PC-9 (cell line): ENCODE measurements around the gene FBN1. TPM values are rescaled to one million over a fixed set of nuclear protein-coding genes. Genes with fewer than 3 reads are reported as not detected.

Source experiments
- BruUV-seq: library from RNA; stranded (reverse); fragments of 400-500 nt; replicated peaks from 2 replicates; lab custom pipeline; 2021; lab: Mats Ljungman, UMichigan
- CTCF ChIA-PET: fragments of 300-600 bp; sonication (Branson Sonifier 250); formaldehyde crosslinking; loops from one replicate; lab custom pipeline; 2022; ENCODE audit warnings: antibody characterized with exemption; lab: Charles Lee
- POLR2A ChIA-PET: fragments of 300-600 bp; sonication (Branson Sonifier 250); formaldehyde crosslinking; loops from one replicate; lab custom pipeline; 2022; ENCODE audit warnings: antibody characterized with exemption; ENCODE audit not compliant: unreplicated experiment; lab: Charles Lee
- DNase-seq, 2 experiments: peaks; one replicate each; pipeline versions ENCODE4 v3.0.0 to v3.0.0-alpha.2; 2015 to 2022; ENCODE audit warnings: mixed read lengths in 1 of 2
- H2AFZ ChIP-seq: fragments of 200-600 bp; sonication (generic); 2 replicates; pipeline ENCODE4 v1.8.1; 2017; ENCODE audit warnings: antibody characterized with exemption
- H3F3A ChIP-seq: fragments of 200-600 bp; sonication (generic); 2 replicates; pipeline ENCODE4 v1.8.1; 2017; ENCODE audit warnings: antibody characterized with exemption, mild to moderate bottlenecking, low read depth; ENCODE audit not compliant: insufficient read depth
- H3K27ac ChIP-seq: fragments of 200-600 bp; sonication (generic); 2 replicates; pipeline ENCODE4 v1.6.1; 2016; ENCODE audit warnings: mixed run types
- H3K27me3 ChIP-seq: fragments of 200-600 bp; sonication (generic); 2 replicates; pipeline ENCODE4 v1.6.1; 2016; ENCODE audit warnings: low read depth, mixed run types; ENCODE audit not compliant: insufficient read depth
- H3K36me3 ChIP-seq: fragments of 200-600 bp; sonication (generic); 2 replicates; pipeline ENCODE4 v1.6.1; 2016; ENCODE audit warnings: low read depth, mixed run types
- H3K4me1 ChIP-seq: fragments of 200-600 bp; sonication (generic); replicated peaks from 2 replicates; pipeline ENCODE4 v1.6.1; 2016; ENCODE audit warnings: mixed run types; ENCODE audit not compliant: insufficient read depth
- H3K4me2 ChIP-seq: fragments of 200-600 bp; sonication (generic); 2 replicates; pipeline ENCODE4 v1.6.1; 2017; ENCODE audit warnings: mixed run types
- H3K4me3 ChIP-seq: fragments of 200-600 bp; sonication (generic); 2 replicates; pipeline ENCODE4 v1.6.1; 2016; ENCODE audit warnings: mixed run types
- H3K79me2 ChIP-seq: fragments of 200-600 bp; sonication (generic); 2 replicates; pipeline ENCODE4 v1.6.1; 2017; ENCODE audit warnings: low read depth, mixed run types
- H3K9me2 ChIP-seq: fragments of 200-600 bp; sonication (generic); 2 replicates; pipeline ENCODE4 v1.8.1; 2017; ENCODE audit warnings: mild to moderate bottlenecking; ENCODE audit not compliant: insufficient read depth
- H3K9me3 ChIP-seq: fragments of 200-600 bp; sonication (generic); 2 replicates; pipeline ENCODE4 v1.8.1; 2016; ENCODE audit warnings: low read depth; ENCODE audit not compliant: insufficient read depth
- H4K20me1 ChIP-seq: fragments of 200-600 bp; sonication (generic); 2 replicates; pipeline ENCODE4 v1.8.1; 2017; ENCODE audit not compliant: insufficient read depth
- EZH2 ChIP-seq: fragments of 200-600 bp; sonication (generic); IDR thresholded peaks from 2 replicates; pipeline ENCODE4 v1.8.0; 2017; ENCODE audit warnings: antibody characterized with exemption, low read depth
- intact Hi-C: fragments of 100-400 bp; cut with micrococcal nuclease; formaldehyde crosslinking; loops from one replicate; pipeline ENCODE4 v1.10.0; 2022; ENCODE audit not compliant: unreplicated experiment
- total RNA-seq: library from RNA; stranded (reverse); gene quantifications from 2 replicates; pipeline ENCODE4 v1.2.3, GENCODE V29; 2021
- TF ChIP-seq, protein P1 (sequence below): fragments of 200-600 bp; sonication (generic); conservative IDR thresholded peaks from 2 replicates; pipeline ENCODE4 v1.6.1; 2017; ENCODE audit warnings: mixed run types, antibody characterized with exemption, mild to moderate bottlenecking, moderate library complexity

Gene FBN1
- total RNA-seq, 1 experiment from 2014 or later = 1.3 TPM

- Histone ChIP-seq H3K79me2 (no peaks in the 10 kb centered on the region), H3K4me1 (no peaks in the 10 kb centered on the region), H3K27me3 (no peaks in the 10 kb centered on the region), H2AFZ (no peak overlapping the region), H3K9me3 (no peaks in the 10 kb centered on the region), H3F3A (no peaks in the 10 kb centered on the region), H3K4me3 (no peak overlapping the region), H3K27ac (no peak overlapping the region), H3K9me2 (no peaks in the 10 kb centered on the region), H4K20me1 (no peaks in the 10 kb centered on the region), H3K36me3 (no peaks in the 10 kb centered on the region), H3K4me2 (no peak overlapping the region)
- intact Hi-C loops = no loop called here
- TF ChIP-seq, protein P1, sequence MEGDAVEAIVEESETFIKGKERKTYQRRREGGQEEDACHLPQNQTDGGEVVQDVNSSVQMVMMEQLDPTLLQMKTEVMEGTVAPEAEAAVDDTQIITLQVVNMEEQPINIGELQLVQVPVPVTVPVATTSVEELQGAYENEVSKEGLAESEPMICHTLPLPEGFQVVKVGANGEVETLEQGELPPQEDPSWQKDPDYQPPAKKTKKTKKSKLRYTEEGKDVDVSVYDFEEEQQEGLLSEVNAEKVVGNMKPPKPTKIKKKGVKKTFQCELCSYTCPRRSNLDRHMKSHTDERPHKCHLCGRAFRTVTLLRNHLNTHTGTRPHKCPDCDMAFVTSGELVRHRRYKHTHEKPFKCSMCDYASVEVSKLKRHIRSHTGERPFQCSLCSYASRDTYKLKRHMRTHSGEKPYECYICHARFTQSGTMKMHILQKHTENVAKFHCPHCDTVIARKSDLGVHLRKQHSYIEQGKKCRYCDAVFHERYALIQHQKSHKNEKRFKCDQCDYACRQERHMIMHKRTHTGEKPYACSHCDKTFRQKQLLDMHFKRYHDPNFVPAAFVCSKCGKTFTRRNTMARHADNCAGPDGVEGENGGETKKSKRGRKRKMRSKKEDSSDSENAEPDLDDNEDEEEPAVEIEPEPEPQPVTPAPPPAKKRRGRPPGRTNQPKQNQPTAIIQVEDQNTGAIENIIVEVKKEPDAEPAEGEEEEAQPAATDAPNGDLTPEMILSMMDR = no peak
- no peak for TF ChIP-seq EZH2
- ChIA-PET POLR2A (no interaction called here), CTCF (no interaction called here)
- no TSS peak for BruUV-seq
- no peak for DNase-seq
Measured at GRCh38 chr15:48435321-48435720, 210.2 kb downstream of the FBN1 start.

GRCh38 chr15:48433226-48433886 lies 212.2 kb downstream of the FBN1 start:
- intact Hi-C loops = no loop called here
- no peaks in the 10 kb centered on the region for H3K9me3 ChIP-seq
- no peaks in the 10 kb centered on the region for H3K79me2 ChIP-seq
- H3K36me3 ChIP-seq = no peaks in the 10 kb centered on the region
- H2AFZ ChIP-seq = no peak overlapping the region
- ChIA-PET CTCF (no interaction called here), POLR2A (no interaction called here)
- H3K27ac ChIP-seq = no peak overlapping the region
- no peak for DNase-seq
- H3K4me2 ChIP-seq = no peak overlapping the region
- no peaks in the 10 kb centered on the region for H3K27me3 ChIP-seq
- H3K9me2 ChIP-seq = no peaks in the 10 kb centered on the region
- no peak overlapping the region for H3K4me3 ChIP-seq
- no peaks in the 10 kb centered on the region for H4K20me1 ChIP-seq
- H3F3A ChIP-seq = no peaks in the 10 kb centered on the region
- no TSS peak for BruUV-seq
- TF ChIP-seq, protein P1 = no peak
- no peak for TF ChIP-seq EZH2
- no peaks in the 10 kb centered on the region for H3K4me1 ChIP-seq

- intact Hi-C loops = no loop called here
- no peaks in the 10 kb centered on the region for H4K20me1 ChIP-seq
- H3K79me2 ChIP-seq = no peaks in the 10 kb centered on the region
- H3K36me3 ChIP-seq = no peaks in the 10 kb centered on the region
- DNase-seq = no peak
- H3K4me3 ChIP-seq = no peak overlapping the region
- no TSS peak for BruUV-seq
- TF ChIP-seq, protein P1 = no peak
- ChIA-PET CTCF (no interaction called here), POLR2A (no interaction called here)
- no peaks in the 10 kb centered on the region for H3F3A ChIP-seq
- no peaks in the 10 kb centered on the region for H3K9me3 ChIP-seq
- H2AFZ ChIP-seq = no peak overlapping the region
- no peaks in the 10 kb centered on the region for H3K4me1 ChIP-seq
- H3K9me2 ChIP-seq = no peaks in the 10 kb centered on the region
- no peak overlapping the region for H3K27ac ChIP-seq
- H3K4me2 ChIP-seq = no peak overlapping the region
- H3K27me3 ChIP-seq = no peaks in the 10 kb centered on the region
Measured at GRCh38 chr15:48432688-48433087, 212.8 kb downstream of the FBN1 start.
